DMS 273 (cell line): ENCODE measurements around the gene SPEG.
"Not testable (repeated sequence)": the region's sequence is repeated elsewhere in the genome, so short reads cannot be mapped to it uniquely, and the experiment has no call there.

ENCODE experiments used
- DNase-seq: peaks from one replicate; lab custom pipeline; 2025; ENCODE audit not compliant: unreplicated experiment; lab: John Stamatoyannopoulos, UW

The SPEG gene

GRCh38 chr2:219404291-219404910, 30.2 kb upstream of the SPEG start:
- no peak for DNase-seq

GRCh38 chr2:219404954-219405353, 29.7 kb upstream of the SPEG start:
- DNase-seq: no peak

- DNase-seq: no peak
These were observed 29.2 kb upstream of the SPEG start for GRCh38 chr2:219405451-219405850.

GRCh38 chr2:219405958-219406860, 28.4 kb upstream of the SPEG start:
- no peak for DNase-seq

- DNase-seq: no peak
These were observed 27.8 kb upstream of the SPEG start for GRCh38 chr2:219406861-219407230.

GRCh38 chr2:219407343-219407742, 27.3 kb upstream of the SPEG start:
- not testable (repeated sequence) for DNase-seq

- no peak for DNase-seq
These were observed 26.4 kb upstream of the SPEG start for GRCh38 chr2:219408204-219408603.

GRCh38 chr2:219408631-219409030, 26.0 kb upstream of the SPEG start:
- DNase-seq: no peak

- no peak for DNase-seq
These were observed 25.0 kb upstream of the SPEG start for GRCh38 chr2:219409619-219410018.

- no peak for DNase-seq
These were observed 24.3 kb upstream of the SPEG start for GRCh38 chr2:219410390-219410789.

- DNase-seq: no peak
These were observed 19.8 kb upstream of the SPEG start for GRCh38 chr2:219414857-219415256.

- no peak for DNase-seq
These were observed 18.9 kb upstream of the SPEG start for GRCh38 chr2:219415580-219416234.

- no peak for DNase-seq
These were observed 18.4 kb upstream of the SPEG start for GRCh38 chr2:219416235-219416602.

- DNase-seq: no peak
These were observed 17.7 kb upstream of the SPEG start for GRCh38 chr2:219416938-219417337.

GRCh38 chr2:219417374-219417773, 17.3 kb upstream of the SPEG start:
- DNase-seq: peak; percentile 54

GRCh38 chr2:219418155-219419011, 16.3 kb upstream of the SPEG start, which contains the start of gene DES:
DES (plus strand) TSS chr2:219418377; CDS start chr2:219418463, 86 bp downstream.
- no peak for DNase-seq

- DNase-seq: no peak
These were observed 15.7 kb upstream of the SPEG start for GRCh38 chr2:219419012-219419324.

- DNase-seq: no peak
These were observed 15.1 kb upstream of the SPEG start for GRCh38 chr2:219419331-219420197.

GRCh38 chr2:219420687-219421086, 14.0 kb upstream of the SPEG start:
- DNase-seq: no peak

GRCh38 chr2:219421323-219421722, 13.3 kb upstream of the SPEG start:
- no peak for DNase-seq
